ENCODE data around the gene TBC1D24. TPM values are rescaled to one million over a fixed set of nuclear protein-coding genes. Genes with fewer than 3 reads are reported as not detected.

TBC1D24 gene
- total and polyA plus RNA-seq, 2 donors (not counting 1 experiment from before 2014, with no cell fraction given), result 6.3 to 10.9 TPM

DNA sequence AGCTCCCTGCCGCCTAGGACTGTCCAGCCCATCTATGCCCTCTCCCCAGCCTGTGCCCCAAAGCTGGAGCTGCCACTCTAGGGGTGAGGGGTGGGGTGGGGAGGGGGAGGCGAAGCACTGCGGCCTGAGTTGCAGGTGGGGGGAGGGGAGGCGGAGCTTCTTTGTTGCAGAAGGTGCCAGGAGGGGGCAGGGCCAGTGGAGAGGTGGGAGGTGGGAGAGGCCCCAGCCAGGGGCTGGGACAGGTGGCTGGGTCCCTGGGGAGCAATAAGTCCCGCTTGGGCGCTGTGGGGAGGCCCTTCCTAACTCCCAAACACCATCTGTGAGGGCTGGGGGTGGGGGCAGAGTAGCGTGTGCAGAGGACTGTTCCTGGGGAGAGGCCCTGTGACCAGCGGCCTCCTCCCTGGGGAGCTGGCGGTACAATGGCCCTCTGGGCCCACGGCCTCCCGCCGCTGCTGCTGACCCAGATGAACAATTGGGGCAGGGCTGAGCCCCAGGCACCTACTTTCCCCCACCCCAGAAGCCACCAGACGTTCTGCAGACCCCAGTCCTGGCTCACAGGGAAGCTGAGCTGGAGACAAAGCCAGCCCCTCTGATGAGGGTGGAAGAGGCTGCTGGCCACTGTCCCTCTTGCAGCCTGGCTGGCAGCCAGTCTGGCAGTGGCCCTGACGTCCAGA, 6.1 kb upstream of the TBC1D24 start:
- Histone ChIP-seq H3K27me3 (ENCODE audit: control insufficient read depth, insufficient read depth, low read length) (no peaks in the 10 kb centered on the region), H3K4me1 (ENCODE audit: control insufficient read depth, extremely low read depth, insufficient read depth, low read length) (peaks cover 13% of the 10 kb centered on the region), H3K27ac (ENCODE audit: insufficient read depth, low read length) (no peak overlapping the region), H4K20me1 (ENCODE audit: control insufficient read depth, extremely low read depth, insufficient read depth, low read length) (no peaks in the 10 kb centered on the region), H3K4me3 (replicated peaks in 1 of 4; ENCODE audit: control extremely low read depth in 1 of 4, insufficient read depth in 1 of 4, low read depth in 3 of 4, low read length in 4 of 4) (peak overlapping the region in 2 of 4 experiments; percentile 10 to 55), H3K36me3 (ENCODE audit: control insufficient read depth, insufficient read depth, low read length) (no peaks in the 10 kb centered on the region), H3K9ac (ENCODE audit: insufficient read depth, low read length) (no peak overlapping the region), H3K4me2 (ENCODE audit: extremely low read depth, insufficient read depth, low read length) (peak overlapping the region; percentile 94), H3K9me3 (ENCODE audit: control insufficient read depth, insufficient read depth, low read depth, low read length) (no peaks in the 10 kb centered on the region), H2AFZ (ENCODE audit: low read length) (no peak overlapping the region), H3K79me2 (ENCODE audit: control insufficient read depth, insufficient read depth, low read length) (no peaks in the 10 kb centered on the region)
- no peak for DNase-seq (ENCODE audit: low read depth in 2 of 2)
- TF ChIP-seq, protein P1, sequence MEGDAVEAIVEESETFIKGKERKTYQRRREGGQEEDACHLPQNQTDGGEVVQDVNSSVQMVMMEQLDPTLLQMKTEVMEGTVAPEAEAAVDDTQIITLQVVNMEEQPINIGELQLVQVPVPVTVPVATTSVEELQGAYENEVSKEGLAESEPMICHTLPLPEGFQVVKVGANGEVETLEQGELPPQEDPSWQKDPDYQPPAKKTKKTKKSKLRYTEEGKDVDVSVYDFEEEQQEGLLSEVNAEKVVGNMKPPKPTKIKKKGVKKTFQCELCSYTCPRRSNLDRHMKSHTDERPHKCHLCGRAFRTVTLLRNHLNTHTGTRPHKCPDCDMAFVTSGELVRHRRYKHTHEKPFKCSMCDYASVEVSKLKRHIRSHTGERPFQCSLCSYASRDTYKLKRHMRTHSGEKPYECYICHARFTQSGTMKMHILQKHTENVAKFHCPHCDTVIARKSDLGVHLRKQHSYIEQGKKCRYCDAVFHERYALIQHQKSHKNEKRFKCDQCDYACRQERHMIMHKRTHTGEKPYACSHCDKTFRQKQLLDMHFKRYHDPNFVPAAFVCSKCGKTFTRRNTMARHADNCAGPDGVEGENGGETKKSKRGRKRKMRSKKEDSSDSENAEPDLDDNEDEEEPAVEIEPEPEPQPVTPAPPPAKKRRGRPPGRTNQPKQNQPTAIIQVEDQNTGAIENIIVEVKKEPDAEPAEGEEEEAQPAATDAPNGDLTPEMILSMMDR (conservative IDR thresholded peaks at IDR 0.05 in 1 of 2, IDR thresholded peaks at IDR 0.05 in 1 of 2; ENCODE audit: low read depth in 1 of 2, low read length in 2 of 2), result no peak
- no peak for TF ChIP-seq EZH2 (IDR thresholded peaks at IDR 0.05; ENCODE audit: low read length, missing control alignments)

DNA sequence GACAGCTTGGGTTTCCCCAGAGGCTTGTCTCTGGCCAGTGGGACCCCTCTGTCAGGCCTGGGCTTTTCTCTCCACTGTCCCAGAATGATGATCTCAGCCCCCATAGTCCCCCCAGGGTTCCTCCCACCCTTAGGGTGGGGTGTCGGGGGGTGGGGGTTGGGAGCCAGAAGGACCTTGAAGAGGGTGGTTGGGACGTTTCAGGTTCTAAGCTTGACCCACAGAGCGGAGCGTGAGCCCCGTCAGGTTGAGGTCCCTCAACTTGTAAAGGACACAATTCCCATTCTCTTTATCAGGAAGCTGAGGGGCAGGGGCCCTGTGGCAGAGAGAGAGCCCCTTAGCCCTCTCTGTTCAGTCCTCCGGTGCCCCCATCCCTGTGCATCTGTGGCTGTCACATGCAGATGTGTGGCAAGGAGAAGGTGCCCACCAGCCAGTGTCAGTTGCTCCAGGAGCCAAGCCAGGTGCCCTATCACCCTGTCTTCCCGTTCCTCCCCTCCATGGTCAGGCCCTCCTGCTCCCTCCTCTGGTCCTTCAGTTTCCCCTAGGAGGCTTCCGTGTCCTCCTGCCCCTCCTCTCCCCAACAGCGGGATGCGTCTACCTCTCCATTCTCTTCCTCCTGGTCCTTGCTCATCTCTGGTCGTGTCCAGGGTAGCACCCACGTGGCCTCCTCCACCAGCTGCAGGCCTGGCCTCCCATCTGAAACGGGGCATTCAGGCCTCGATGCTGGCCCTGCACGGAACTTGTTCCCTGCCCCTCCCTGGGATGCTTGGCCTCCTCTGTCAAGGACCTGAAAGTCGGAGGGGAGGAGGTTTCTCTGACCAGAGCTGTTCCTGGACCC, 5.3 kb upstream of the TBC1D24 start:
- no peak overlapping the region for H3K27ac ChIP-seq (ENCODE audit: insufficient read depth, low read length)
- no peak overlapping the region for H2AFZ ChIP-seq (ENCODE audit: low read length)
- peak; percentile 26 for TF ChIP-seq EZH2 (IDR thresholded peaks at IDR 0.05; ENCODE audit: low read length, missing control alignments)
- TF ChIP-seq, protein P1 (conservative IDR thresholded peaks at IDR 0.05 in 1 of 2, IDR thresholded peaks at IDR 0.05 in 1 of 2; ENCODE audit: low read depth in 1 of 2, low read length in 2 of 2), result no peak
- DNase-seq (ENCODE audit: low read depth in 2 of 2), result no peak
- no peaks in the 10 kb centered on the region for H3K36me3 ChIP-seq (ENCODE audit: control insufficient read depth, insufficient read depth, low read length)
- peaks cover 15% of the 10 kb centered on the region for H3K4me1 ChIP-seq (ENCODE audit: control insufficient read depth, extremely low read depth, insufficient read depth, low read length)
- no peak overlapping the region for H3K4me3 ChIP-seq (replicated peaks in 1 of 4; ENCODE audit: control extremely low read depth in 1 of 4, insufficient read depth in 1 of 4, low read depth in 3 of 4, low read length in 4 of 4)
- H3K79me2 ChIP-seq (ENCODE audit: control insufficient read depth, insufficient read depth, low read length), result no peaks in the 10 kb centered on the region
- H4K20me1 ChIP-seq (ENCODE audit: control insufficient read depth, extremely low read depth, insufficient read depth, low read length), result no peaks in the 10 kb centered on the region
- H3K27me3 ChIP-seq (ENCODE audit: control insufficient read depth, insufficient read depth, low read length), result no peaks in the 10 kb centered on the region
- H3K9ac ChIP-seq (ENCODE audit: insufficient read depth, low read length), result no peak overlapping the region
- H3K4me2 ChIP-seq (ENCODE audit: extremely low read depth, insufficient read depth, low read length), result no peak overlapping the region
- H3K9me3 ChIP-seq (ENCODE audit: control insufficient read depth, insufficient read depth, low read depth, low read length), result no peaks in the 10 kb centered on the region

DNA sequence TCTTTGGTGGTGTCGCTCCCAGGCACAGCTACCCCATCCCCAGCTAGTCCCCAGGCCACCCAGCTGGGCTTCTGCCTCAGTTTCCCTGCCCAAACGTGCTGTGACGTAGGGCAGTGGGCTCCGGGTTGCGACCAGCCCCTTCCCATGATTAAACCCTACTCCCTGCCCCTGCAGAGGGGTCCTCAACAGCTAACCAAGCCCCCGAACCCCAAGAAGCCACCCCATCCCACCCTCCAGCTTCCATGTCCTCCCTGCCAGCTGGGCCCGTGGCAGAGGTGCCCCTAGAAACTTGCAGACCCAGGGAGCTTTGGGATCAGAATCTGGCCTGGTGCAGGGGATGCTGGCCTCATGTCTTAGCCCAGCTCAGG, 4.7 kb upstream of the TBC1D24 start:
- DNase-seq (ENCODE audit: low read depth in 2 of 2), result no peak
- Histone ChIP-seq H3K36me3 (ENCODE audit: control insufficient read depth, insufficient read depth, low read length) (no peaks in the 10 kb centered on the region), H2AFZ (ENCODE audit: low read length) (no peak overlapping the region), H3K4me3 (replicated peaks in 1 of 4; ENCODE audit: control extremely low read depth in 1 of 4, insufficient read depth in 1 of 4, low read depth in 3 of 4, low read length in 4 of 4) (no peak overlapping the region), H3K79me2 (ENCODE audit: control insufficient read depth, insufficient read depth, low read length) (no peaks in the 10 kb centered on the region), H3K9ac (ENCODE audit: insufficient read depth, low read length) (no peak overlapping the region), H3K4me1 (ENCODE audit: control insufficient read depth, extremely low read depth, insufficient read depth, low read length) (peaks cover 15% of the 10 kb centered on the region), H3K27ac (ENCODE audit: insufficient read depth, low read length) (no peak overlapping the region), H3K9me3 (ENCODE audit: control insufficient read depth, insufficient read depth, low read depth, low read length) (no peaks in the 10 kb centered on the region), H3K4me2 (ENCODE audit: extremely low read depth, insufficient read depth, low read length) (no peak overlapping the region), H3K27me3 (ENCODE audit: control insufficient read depth, insufficient read depth, low read length) (no peaks in the 10 kb centered on the region), H4K20me1 (ENCODE audit: control insufficient read depth, extremely low read depth, insufficient read depth, low read length) (no peaks in the 10 kb centered on the region)
- TF ChIP-seq, protein P1 (conservative IDR thresholded peaks at IDR 0.05 in 1 of 2, IDR thresholded peaks at IDR 0.05 in 1 of 2; ENCODE audit: low read depth in 1 of 2, low read length in 2 of 2), result no peak
- no peak for TF ChIP-seq EZH2 (IDR thresholded peaks at IDR 0.05; ENCODE audit: low read length, missing control alignments)
